Measurements from ENCODE around the gene FLNB.
"Not testable (repeated sequence)": the region's sequence is repeated elsewhere in the genome, so short reads cannot be mapped to it uniquely, and the experiment has no call there.

The FLNB gene

DNA sequence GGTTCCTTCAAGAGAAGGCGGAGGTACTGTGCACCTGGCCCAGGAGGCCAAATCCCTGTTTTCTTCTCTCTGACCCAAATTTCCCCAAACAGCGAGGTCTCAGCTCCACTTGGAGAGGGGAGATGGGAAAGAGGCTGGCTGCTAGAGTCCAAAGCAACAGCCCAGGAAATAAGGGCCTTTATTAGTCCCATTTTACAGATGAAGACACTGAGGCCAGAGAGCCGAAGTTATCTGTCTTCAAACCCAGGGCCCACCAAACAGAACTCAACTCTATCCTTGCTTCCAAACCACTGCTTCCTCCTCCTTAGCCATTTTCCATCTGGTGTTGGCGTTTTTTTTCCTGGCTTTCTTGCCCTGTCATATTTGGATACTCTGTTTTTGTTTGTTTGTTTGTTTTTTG is 22.0 kb upstream of the FLNB start:
- TF ChIP-seq, protein P1, sequence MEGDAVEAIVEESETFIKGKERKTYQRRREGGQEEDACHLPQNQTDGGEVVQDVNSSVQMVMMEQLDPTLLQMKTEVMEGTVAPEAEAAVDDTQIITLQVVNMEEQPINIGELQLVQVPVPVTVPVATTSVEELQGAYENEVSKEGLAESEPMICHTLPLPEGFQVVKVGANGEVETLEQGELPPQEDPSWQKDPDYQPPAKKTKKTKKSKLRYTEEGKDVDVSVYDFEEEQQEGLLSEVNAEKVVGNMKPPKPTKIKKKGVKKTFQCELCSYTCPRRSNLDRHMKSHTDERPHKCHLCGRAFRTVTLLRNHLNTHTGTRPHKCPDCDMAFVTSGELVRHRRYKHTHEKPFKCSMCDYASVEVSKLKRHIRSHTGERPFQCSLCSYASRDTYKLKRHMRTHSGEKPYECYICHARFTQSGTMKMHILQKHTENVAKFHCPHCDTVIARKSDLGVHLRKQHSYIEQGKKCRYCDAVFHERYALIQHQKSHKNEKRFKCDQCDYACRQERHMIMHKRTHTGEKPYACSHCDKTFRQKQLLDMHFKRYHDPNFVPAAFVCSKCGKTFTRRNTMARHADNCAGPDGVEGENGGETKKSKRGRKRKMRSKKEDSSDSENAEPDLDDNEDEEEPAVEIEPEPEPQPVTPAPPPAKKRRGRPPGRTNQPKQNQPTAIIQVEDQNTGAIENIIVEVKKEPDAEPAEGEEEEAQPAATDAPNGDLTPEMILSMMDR (IDR thresholded peaks at IDR 0.05; ENCODE audit: low read length): no peak
- TF ChIP-seq EZH2 (IDR thresholded peaks at IDR 0.05; ENCODE audit: borderline replicate concordance, low read length): no peak
- Histone ChIP-seq H2AFZ (ENCODE audit: low read length) (no peak overlapping the region), H3K4me2 (ENCODE audit: low read length) (no peak overlapping the region), H3K4me3 (ENCODE audit: low read depth, low read length, poor library complexity, severe bottlenecking) (no peak overlapping the region), H3K4me1 (ENCODE audit: insufficient read depth, low read length, severe bottlenecking) (peaks cover 26% of the 10 kb centered on the region), H3F3A (ENCODE audit: insufficient read depth, low read length) (no peaks in the 10 kb centered on the region), H3K36me3 (ENCODE audit: insufficient read depth, low read length) (no peaks in the 10 kb centered on the region), H3K27me3 (ENCODE audit: insufficient read depth, low read length) (no peaks in the 10 kb centered on the region), H3K9me2 (ENCODE audit: low read depth, low read length) (no peaks in the 10 kb centered on the region), H3K27ac (ENCODE audit: low read depth, low read length, poor library complexity, severe bottlenecking) (no peak overlapping the region), H3K9me3 (ENCODE audit: low read length) (no peaks in the 10 kb centered on the region), H3K9ac (ENCODE audit: low read length) (no peak overlapping the region), H4K20me1 (ENCODE audit: insufficient read depth, low read length) (no peaks in the 10 kb centered on the region), H3K79me2 (ENCODE audit: insufficient read depth, low read length) (no peaks in the 10 kb centered on the region)

DNA sequence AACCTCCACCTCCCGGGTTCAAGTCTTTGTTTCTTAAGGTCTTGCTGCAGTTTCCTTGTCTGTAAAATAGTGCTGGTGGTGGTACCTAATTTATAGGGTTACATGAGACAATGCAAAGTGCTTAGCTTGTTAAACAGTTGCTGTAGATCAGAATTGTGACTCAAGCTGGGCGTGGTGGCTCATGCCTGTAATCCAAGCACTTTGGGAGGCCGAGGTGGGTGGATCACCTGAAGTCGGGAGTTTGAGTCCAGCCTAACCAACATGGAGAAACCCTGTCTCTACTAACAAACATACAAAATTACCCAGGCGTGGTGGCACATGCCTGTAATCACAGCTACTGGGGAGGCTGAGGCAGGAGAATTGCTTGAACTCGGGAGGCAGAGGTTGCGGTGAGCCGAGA is 19.0 kb upstream of the FLNB start:
- H3K79me2 ChIP-seq (ENCODE audit: insufficient read depth, low read length); H3K9ac ChIP-seq (ENCODE audit: low read length); H3K4me3 ChIP-seq (ENCODE audit: low read depth, low read length, poor library complexity, severe bottlenecking); H3K4me1 ChIP-seq (ENCODE audit: insufficient read depth, low read length, severe bottlenecking); H3K9me2 ChIP-seq (ENCODE audit: low read depth, low read length); H3K27me3 ChIP-seq (ENCODE audit: insufficient read depth, low read length); H3K4me2 ChIP-seq (ENCODE audit: low read length); H3K36me3 ChIP-seq (ENCODE audit: insufficient read depth, low read length); H3K27ac ChIP-seq (ENCODE audit: low read depth, low read length, poor library complexity, severe bottlenecking); H3F3A ChIP-seq (ENCODE audit: insufficient read depth, low read length); H4K20me1 ChIP-seq (ENCODE audit: insufficient read depth, low read length); H3K9me3 ChIP-seq (ENCODE audit: low read length); H2AFZ ChIP-seq (ENCODE audit: low read length): not testable (repeated sequence)

- H3K36me3 ChIP-seq (ENCODE audit: insufficient read depth, low read length): no peaks in the 10 kb centered on the region
- H3K27me3 ChIP-seq (ENCODE audit: insufficient read depth, low read length): no peaks in the 10 kb centered on the region
- no peaks in the 10 kb centered on the region for H3K9me3 ChIP-seq (ENCODE audit: low read length)
- no peaks in the 10 kb centered on the region for H3K79me2 ChIP-seq (ENCODE audit: insufficient read depth, low read length)
- H4K20me1 ChIP-seq (ENCODE audit: insufficient read depth, low read length): no peaks in the 10 kb centered on the region
- H3F3A ChIP-seq (ENCODE audit: insufficient read depth, low read length): no peaks in the 10 kb centered on the region
- no peak overlapping the region for H2AFZ ChIP-seq (ENCODE audit: low read length)
- H3K4me2 ChIP-seq (ENCODE audit: low read length): no peak overlapping the region
- peaks cover under 1% of the 10 kb centered on the region for H3K4me1 ChIP-seq (ENCODE audit: insufficient read depth, low read length, severe bottlenecking)
- TF ChIP-seq EZH2 (IDR thresholded peaks at IDR 0.05; ENCODE audit: borderline replicate concordance, low read length): no peak
- TF ChIP-seq, protein P1 (IDR thresholded peaks at IDR 0.05; ENCODE audit: low read length): no peak
- H3K27ac ChIP-seq (ENCODE audit: low read depth, low read length, poor library complexity, severe bottlenecking): no peak overlapping the region
- H3K9me2 ChIP-seq (ENCODE audit: low read depth, low read length): no peaks in the 10 kb centered on the region
- no peak overlapping the region for H3K4me3 ChIP-seq (ENCODE audit: low read depth, low read length, poor library complexity, severe bottlenecking)
- H3K9ac ChIP-seq (ENCODE audit: low read length): no peak overlapping the region
These were observed 18.6 kb upstream of the FLNB start for GRCh38 chr3:57989646-57990045.

GRCh38 chr3:57992452-57993213 is 15.6 kb upstream of the FLNB start:
- H3K4me3 ChIP-seq (ENCODE audit: low read depth, low read length, poor library complexity, severe bottlenecking): no peak overlapping the region
- no peaks in the 10 kb centered on the region for H3K4me1 ChIP-seq (ENCODE audit: insufficient read depth, low read length, severe bottlenecking)
- H3K9me3 ChIP-seq (ENCODE audit: low read length): no peaks in the 10 kb centered on the region
- H4K20me1 ChIP-seq (ENCODE audit: insufficient read depth, low read length): no peaks in the 10 kb centered on the region
- no peak overlapping the region for H3K9ac ChIP-seq (ENCODE audit: low read length)
- H3K9me2 ChIP-seq (ENCODE audit: low read depth, low read length): no peaks in the 10 kb centered on the region
- no peaks in the 10 kb centered on the region for H3K79me2 ChIP-seq (ENCODE audit: insufficient read depth, low read length)
- no peaks in the 10 kb centered on the region for H3K27me3 ChIP-seq (ENCODE audit: insufficient read depth, low read length)
- H3K4me2 ChIP-seq (ENCODE audit: low read length): no peak overlapping the region
- no peak overlapping the region for H2AFZ ChIP-seq (ENCODE audit: low read length)
- H3K27ac ChIP-seq (ENCODE audit: low read depth, low read length, poor library complexity, severe bottlenecking): no peak overlapping the region
- no peaks in the 10 kb centered on the region for H3F3A ChIP-seq (ENCODE audit: insufficient read depth, low read length)
- TF ChIP-seq, protein P1 (IDR thresholded peaks at IDR 0.05; ENCODE audit: low read length): no peak
- no peak for TF ChIP-seq EZH2 (IDR thresholded peaks at IDR 0.05; ENCODE audit: borderline replicate concordance, low read length)
- no peaks in the 10 kb centered on the region for H3K36me3 ChIP-seq (ENCODE audit: insufficient read depth, low read length)
